CD4-positive, alpha-beta T cell treated with Interleukin-6 for 4 hours (primary cell): ENCODE results near the gene METAP1D.
"Not testable (repeated sequence)": the region's sequence is repeated elsewhere in the genome, so short reads cannot be mapped to it uniquely, and the experiment has no call there.

Experiments used
- DNase-seq: peaks from one replicate; pipeline ENCODE4 v3.0.0-alpha.2; 2020; ENCODE audit warnings: mixed read lengths

Gene METAP1D

GRCh38 chr2:172049567-172050120 lies 49.9 kb downstream of the METAP1D start:
- no peak for DNase-seq

- no peak for DNase-seq
These were observed 50.8 kb downstream of the METAP1D start for GRCh38 chr2:172050479-172051125.

GRCh38 chr2:172052000-172052983 lies 52.5 kb downstream of the METAP1D start:
- DNase-seq, result no peak

GRCh38 chr2:172053486-172053885 lies 53.7 kb downstream of the METAP1D start:
- no peak for DNase-seq

GRCh38 chr2:172056293-172056692 lies 56.5 kb downstream of the METAP1D start:
- DNase-seq, result no peak

GRCh38 chr2:172058660-172059059 lies 58.9 kb downstream of the METAP1D start:
- DNase-seq, result no peak

GRCh38 chr2:172060118-172060517 lies 60.4 kb downstream of the METAP1D start:
- not testable (repeated sequence) for DNase-seq

- DNase-seq, result no peak
These were observed 62.8 kb downstream of the METAP1D start for GRCh38 chr2:172062402-172063004.

GRCh38 chr2:172063446-172063845 lies 63.7 kb downstream of the METAP1D start:
- no peak for DNase-seq

GRCh38 chr2:172065111-172065510 lies 65.4 kb downstream of the METAP1D start:
- DNase-seq, result no peak

GRCh38 chr2:172066394-172066886 lies 66.7 kb downstream of the METAP1D start:
- DNase-seq, result no peak

GRCh38 chr2:172067905-172068304 lies 68.2 kb downstream of the METAP1D start:
- not testable (repeated sequence) for DNase-seq

GRCh38 chr2:172070936-172071335 lies 71.2 kb downstream of the METAP1D start:
- no peak for DNase-seq

- DNase-seq, result no peak
These were observed 72.5 kb downstream of the METAP1D start for GRCh38 chr2:172072303-172072702.

- no peak for DNase-seq
These were observed 73.0 kb downstream of the METAP1D start for GRCh38 chr2:172072706-172073105.

GRCh38 chr2:172073518-172073917 lies 73.8 kb downstream of the METAP1D start:
- no peak for DNase-seq

- no peak for DNase-seq
These were observed 74.5 kb downstream of the METAP1D start for GRCh38 chr2:172074254-172074653.

- DNase-seq, result no peak
These were observed 79.7 kb downstream of the METAP1D start for GRCh38 chr2:172079416-172079815.

- no peak for DNase-seq
These were observed 80.3 kb downstream of the METAP1D start for GRCh38 chr2:172079838-172080640.

GRCh38 chr2:172080641-172081220 lies 81.0 kb downstream of the METAP1D start:
- no peak for DNase-seq

GRCh38 chr2:172081221-172082022 lies 81.7 kb downstream of the METAP1D start:
- DNase-seq, result no peak
